H1 (cell line): ENCODE measurements around the gene OTUB1. TPM values are rescaled to one million over a fixed set of nuclear protein-coding genes. Genes with fewer than 3 reads are reported as not detected.

Source experiments
- ATF2 ChIP-seq: IDR thresholded peaks from 2 replicates; pipeline ENCODE4 v1.6.1; 2012; ENCODE audit warnings: low read length, inconsistent platforms
- polyA plus RNA-seq, 7 experiments: library from polyadenylated mRNA; depleted of rRNA in 3 of 7; stranded (reverse) in 5 of 7; unstranded in 2 of 7; fragments of >200 nt in 5 of 7; fragments of 200-250 nt in 2 of 7; gene quantifications; 1 replicate in 5 of 7; 2 replicates in 1 of 7; 4 replicates in 1 of 7; pipeline versions ENCODE4 v1.2.1 to v1.2.3, GENCODE V29; 2011 to 2013; ENCODE audit warnings: missing spikeins in 2 of 7, mixed read lengths in 2 of 7
- total RNA-seq: library from RNA; stranded (reverse); fragmentation: NEBNext Ultra II Directional; extraction: Animal tissue kit (Norgen Biotek cat#: 25700); gene quantifications from 2 replicates; pipeline ENCODE4 v1.2.1, GENCODE V29; 2021

Gene OTUB1
- total and polyA plus RNA-seq, 2 of the 8 experiments (the other 6 are each of a cell fraction or from before 2014, with no cell fraction given), result 110 to 274 TPM

- no peak for TF ChIP-seq ATF2
These were observed 29.3 kb downstream of the OTUB1 start (continued) for GRCh38 chr11:64015510-64015909.
